Epithelial cell of umbilical artery (primary cell): ENCODE results near the gene PWP1. TPM values are rescaled to one million over a fixed set of nuclear protein-coding genes. Genes with fewer than 3 reads are reported as not detected.

Source experiments
- total RNA-seq: library from RNA; depleted of rRNA; stranded (reverse); fragments of >200 nt; gene quantifications from 2 replicates; pipeline ENCODE4 v1.2.3, GENCODE V29; 2014

The PWP1 gene
- total RNA-seq: 143 and 174 TPM in 2 replicates

GRCh38 chr12:107685360-107686248, at the start of gene PWP1:
PWP1 (plus strand) TSS chr12:107685799; CDS start chr12:107685900, 101 bp downstream.

GRCh38 chr12:107760809-107761501, 75.4 kb downstream of the PWP1 start, which contains the start of gene PRDM4:
PRDM4 (minus strand) TSS chr12:107761137; CDS start chr12:107760515, 622 bp downstream.

Other genes with a start within 250 kb of the PWP1 start
- 17.2 and 19.2 TPM in 2 replicates for gene PRDM4, start 75.3 kb downstream of the PWP1 start, total RNA-seq
- gene ASCL4, start 88.9 kb downstream of the PWP1 start, total RNA-seq: not detected in 2 replicates